H1 (cell line): Measurements from ENCODE around the gene WDFY4. TPM values are rescaled to one million over a fixed set of nuclear protein-coding genes. Genes with fewer than 3 reads are reported as not detected.

ENCODE experiments used
- CTCF ChIA-PET: fragments of 300-600 bp; sonication (Branson Sonifier 250); formaldehyde crosslinking; loops from one replicate; lab custom pipeline; 2021; ENCODE audit not compliant: partially characterized antibody; lab: Charles Lee
- POLR2A ChIA-PET: fragments of 300-600 bp; sonication (Branson Sonifier 250); formaldehyde crosslinking; loops from one replicate; lab custom pipeline; 2021; ENCODE audit warnings: inconsistent platforms; ENCODE audit not compliant: partially characterized antibody; lab: Charles Lee
- DNase-seq, 2 experiments: peaks; one replicate each; pipeline versions ENCODE4 v3.0.0 to v3.0.0-alpha.2; 2010 to 2022; ENCODE audit warnings: low spot score in 2 of 2, low read depth in 1 of 2, mixed read lengths in 1 of 2
- FAIRE-seq: peaks from 2 replicates; lab custom pipeline; 2011; peaks lifted over from hg19 to GRCh38; lab: Jason Lieb, UNC
- H2AFZ ChIP-seq: 2 replicates; pipeline ENCODE4 v1.8.1; 2012; ENCODE audit warnings: low read length, inconsistent platforms
- H2AK5ac ChIP-seq: 2 replicates; pipeline ENCODE4 v1.6.1; 2013; ENCODE audit warnings: low read depth, low read length
- H2BK120ac ChIP-seq: replicated peaks from 2 replicates; pipeline ENCODE3; 2013; ENCODE audit warnings: low read depth, low read length, inconsistent platforms
- H2BK12ac ChIP-seq: 2 replicates; pipeline ENCODE4 v1.6.1; 2013; ENCODE audit warnings: low read depth, low read length
- H2BK15ac ChIP-seq: 2 replicates; pipeline ENCODE4 v1.6.1; 2013; ENCODE audit warnings: low read length
- H2BK20ac ChIP-seq: 2 replicates; pipeline ENCODE4 v1.6.1; 2013; ENCODE audit warnings: low read length
- H2BK5ac ChIP-seq: 2 replicates; pipeline ENCODE4 v1.6.1; 2013; ENCODE audit warnings: low read depth, low read length
- H3K14ac ChIP-seq: 2 replicates; pipeline ENCODE4 v1.6.1; 2013; ENCODE audit warnings: inconsistent platforms; ENCODE audit not compliant: insufficient read length
- H3K18ac ChIP-seq: 2 replicates; pipeline ENCODE4 v1.6.1; 2013; ENCODE audit warnings: low read length; ENCODE audit errors: extremely low read depth
- H3K23ac ChIP-seq: 2 replicates; pipeline ENCODE4 v1.6.1; 2013; ENCODE audit warnings: inconsistent platforms; ENCODE audit not compliant: insufficient read length
- H3K23me2 ChIP-seq: 2 replicates; pipeline ENCODE4 v1.6.1; 2013; ENCODE audit warnings: low read depth, low read length
- H3K27ac ChIP-seq: 2 replicates; pipeline ENCODE4 v1.6.1; 2011; ENCODE audit warnings: low read depth, low read length, inconsistent platforms
- H3K27me3 ChIP-seq, 4 experiments: replicated peaks in 1 of 4; 1 replicate in 1 of 4; 2 replicates in 3 of 4; pipeline versions ENCODE4 v1.6.1 to v1.8.1; 2011 to 2013; ENCODE audit warnings: low read length in 3 of 4, mild to moderate bottlenecking in 3 of 4, inconsistent platforms in 2 of 4, mixed read lengths in 2 of 4, moderate library complexity in 1 of 4; ENCODE audit not compliant: control insufficient read depth in 3 of 4, insufficient read depth in 3 of 4; ENCODE audit errors: extremely low read depth in 1 of 4
- H3K36me3 ChIP-seq, 4 experiments: 2 replicates each; pipeline versions ENCODE4 v1.6.1 to v1.8.1; 2011 to 2013; ENCODE audit warnings: mild to moderate bottlenecking in 4 of 4, low read length in 3 of 4, moderate library complexity in 2 of 4, control low read depth in 1 of 4, inconsistent platforms in 1 of 4; ENCODE audit not compliant: insufficient read depth in 4 of 4, control insufficient read depth in 2 of 4
- H3K4ac ChIP-seq: replicated peaks from 2 replicates; pipeline ENCODE3; 2013; ENCODE audit warnings: low read length, low read depth, mixed read lengths, inconsistent platforms; ENCODE audit not compliant: insufficient read length
- H3K4me1 ChIP-seq, 4 experiments: replicated peaks in 1 of 4; 1 replicate in 1 of 4; 2 replicates in 3 of 4; pipeline versions ENCODE4 v1.6.1 to v1.8.1; 2011 to 2013; ENCODE audit warnings: low read length in 3 of 4, inconsistent platforms in 2 of 4, mixed read lengths in 1 of 4; ENCODE audit not compliant: insufficient read depth in 4 of 4, control insufficient read depth in 3 of 4
- H3K4me2 ChIP-seq, 2 experiments: 2 replicates each; pipeline versions ENCODE4 v1.6.1 to v1.8.1; 2011 to 2013; ENCODE audit warnings: low read depth in 2 of 2, low read length in 2 of 2, control low read depth in 1 of 2, inconsistent platforms in 1 of 2, mild to moderate bottlenecking in 1 of 2; ENCODE audit not compliant: insufficient read depth in 1 of 2
- H3K4me3 ChIP-seq, 4 experiments: fragments of 200-600, 300-600 bp in 1 of 4; sonication (generic), shearing (Covaris generic), sonication (Bioruptor Twin) in 1 of 4; 2 replicates each; pipeline versions ENCODE4 v1.5.1 to v1.8.1; 2011 to 2016; ENCODE audit warnings: low read length in 4 of 4, low read depth in 3 of 4, control low read depth in 2 of 4, inconsistent platforms in 2 of 4, mild to moderate bottlenecking in 2 of 4, mixed read lengths in 1 of 4, moderate library complexity in 1 of 4; ENCODE audit not compliant: insufficient read depth in 2 of 4; ENCODE audit errors: extremely low read depth in 1 of 4
- H3K56ac ChIP-seq: replicated peaks from 2 replicates; pipeline ENCODE3; 2013; ENCODE audit warnings: low read depth, mild to moderate bottlenecking, mixed read lengths, low read length, inconsistent platforms; ENCODE audit not compliant: insufficient read length
- H3K79me1 ChIP-seq: 2 replicates; pipeline ENCODE4 v1.6.1; 2013; ENCODE audit warnings: low read depth, low read length, control low read depth
- H3K79me2 ChIP-seq, 2 experiments: 2 replicates each; pipeline versions ENCODE4 v1.6.1 to v1.8.1; 2012 to 2013; ENCODE audit warnings: low read length in 2 of 2, mild to moderate bottlenecking in 2 of 2, inconsistent platforms in 1 of 2; ENCODE audit not compliant: insufficient read depth in 2 of 2, control insufficient read depth in 1 of 2
- H3K9ac ChIP-seq, 4 experiments: replicated peaks in 1 of 4; 1 replicate in 1 of 4; 2 replicates in 3 of 4; pipeline versions ENCODE4 v1.6.1 to v1.8.1; 2011 to 2013; ENCODE audit warnings: low read depth in 3 of 4, low read length in 3 of 4, control low read depth in 2 of 4, mild to moderate bottlenecking in 2 of 4, moderate library complexity in 2 of 4, inconsistent platforms in 1 of 4; ENCODE audit errors: extremely low read depth in 1 of 4
- H3K9me3 ChIP-seq, 2 experiments: 2 replicates each; pipeline versions ENCODE4 v1.6.1 to v1.8.1; 2012 to 2013; ENCODE audit warnings: mild to moderate bottlenecking in 2 of 2, moderate library complexity in 2 of 2, control low read depth in 1 of 2, inconsistent platforms in 1 of 2, low read depth in 1 of 2, low read length in 1 of 2, mixed read lengths in 1 of 2; ENCODE audit not compliant: insufficient read depth in 2 of 2
- H4K20me1 ChIP-seq, 2 experiments: replicated peaks in 1 of 2; 2 replicates each; pipeline versions ENCODE3 to v1.8.1; 2011 to 2013; ENCODE audit warnings: inconsistent platforms in 2 of 2, low read length in 2 of 2, mild to moderate bottlenecking in 1 of 2; ENCODE audit not compliant: insufficient read depth in 2 of 2, control insufficient read depth in 1 of 2
- H4K5ac ChIP-seq: 2 replicates; pipeline ENCODE4 v1.6.1; 2013; ENCODE audit warnings: low read length, low read depth, mixed read lengths, inconsistent platforms; ENCODE audit not compliant: insufficient read length
- H4K8ac ChIP-seq: 2 replicates; pipeline ENCODE4 v1.8.0; 2013; ENCODE audit warnings: mild to moderate bottlenecking, moderate library complexity, low read length, inconsistent platforms; ENCODE audit not compliant: insufficient read depth; ENCODE audit errors: extremely low read depth
- H4K91ac ChIP-seq: replicated peaks from 2 replicates; pipeline ENCODE3; 2013; ENCODE audit warnings: low read length, mixed read lengths, inconsistent platforms; ENCODE audit not compliant: insufficient read length
- BACH1 ChIP-seq: IDR thresholded peaks from 2 replicates; pipeline ENCODE4 v1.6.1; 2012; ENCODE audit warnings: low read length, improper control_type of control experiment
- BRCA1 ChIP-seq: IDR thresholded peaks from 2 replicates; pipeline ENCODE4 v1.6.1; 2012; ENCODE audit warnings: low read depth, low read length, improper control_type of control experiment
- CEBPB ChIP-seq: IDR thresholded peaks from 2 replicates; pipeline ENCODE4 v1.6.1; 2012; ENCODE audit warnings: low read depth, low read length
- GTF2F1 ChIP-seq: IDR thresholded peaks from 2 replicates; pipeline ENCODE4 v1.6.1; 2012; ENCODE audit warnings: low read depth, low read length, improper control_type of control experiment, borderline replicate concordance
- JUN ChIP-seq: IDR thresholded peaks from 2 replicates; pipeline ENCODE4 v1.6.1; 2011; ENCODE audit warnings: low read depth, mild to moderate bottlenecking, improper control_type of control experiment, low read length
- POLR2AphosphoS5 ChIP-seq: IDR thresholded peaks from 2 replicates; pipeline ENCODE4 v1.6.1; 2011; ENCODE audit warnings: low read depth, low read length
- SAP30 ChIP-seq: fragments of 300-600 bp; sonication (generic); IDR thresholded peaks from 2 replicates; pipeline ENCODE4 v1.7.1; 2012; ENCODE audit warnings: low read length, moderate library complexity, mild to moderate bottlenecking, inconsistent platforms; ENCODE audit not compliant: insufficient read depth, insufficient replicate concordance
- SP4 ChIP-seq: IDR thresholded peaks from 2 replicates; pipeline ENCODE4 v1.6.1; 2012; ENCODE audit warnings: low read length, inconsistent platforms
- SRF ChIP-seq: IDR thresholded peaks from 2 replicates; pipeline ENCODE4 v1.6.1; 2011; ENCODE audit warnings: mild to moderate bottlenecking, low read depth, low read length, moderate library complexity
- TBP ChIP-seq: IDR thresholded peaks from 2 replicates; pipeline ENCODE4 v1.6.1; 2011; ENCODE audit warnings: low read depth, low read length, improper control_type of control experiment
- WGBS, 2 experiments: shearing (Covaris generic) in 1 of 2; methylation state at CpG; one replicate each; pipeline versions ENCODE4 v1.1.6 to v1.1.7; 2013 to 2015; ENCODE audit warnings: low lambda C conversion rate in 2 of 2, mixed read lengths in 2 of 2, inconsistent platforms in 1 of 2, low coverage in 1 of 2, missing lambda C conversion rate in 1 of 2; ENCODE audit not compliant: insufficient replicate concordance in 2 of 2, insufficient coverage in 1 of 2, insufficient read length in 1 of 2; ENCODE audit errors: extremely low coverage in 1 of 2, missing lambda C conversion rate in 1 of 2; 5-methylcytosine and 5-hydroxymethylcytosine counted together
- polyA plus RNA-seq, 7 experiments: library from polyadenylated mRNA; depleted of rRNA in 3 of 7; stranded (reverse) in 5 of 7; unstranded in 2 of 7; fragments of >200 nt in 5 of 7; fragments of 200-250 nt in 2 of 7; gene quantifications; 1 replicate in 5 of 7; 2 replicates in 1 of 7; 4 replicates in 1 of 7; pipeline versions ENCODE4 v1.2.1 to v1.2.3, GENCODE V29; 2011 to 2013; ENCODE audit warnings: missing spikeins in 2 of 7, mixed read lengths in 2 of 7
- total RNA-seq: library from RNA; stranded (reverse); fragmentation: NEBNext Ultra II Directional; extraction: Animal tissue kit (Norgen Biotek cat#: 25700); gene quantifications from 2 replicates; pipeline ENCODE4 v1.2.1, GENCODE V29; 2021
- TF ChIP-seq, protein P1 (sequence below), 3 experiments: IDR thresholded peaks; 1 replicate in 2 of 3; 2 replicates in 1 of 3; pipeline versions ENCODE4 v1.5.1 to v1.6.1; 2011; ENCODE audit warnings: low read length in 3 of 3, mild to moderate bottlenecking in 3 of 3, inconsistent platforms in 2 of 3, low read depth in 1 of 3, moderate library complexity in 1 of 3; ENCODE audit not compliant: insufficient read depth in 1 of 3; ENCODE audit errors: control extremely low read depth in 1 of 3
- TF ChIP-seq, protein P2 (sequence below): IDR thresholded peaks from 2 replicates; pipeline ENCODE4 v1.6.1; 2012; ENCODE audit warnings: inconsistent platforms

Gene WDFY4
- total and polyA plus RNA-seq, 2 of the 8 experiments (the other 6 are each of a cell fraction or from before 2014, with no cell fraction given): not detected

DNA sequence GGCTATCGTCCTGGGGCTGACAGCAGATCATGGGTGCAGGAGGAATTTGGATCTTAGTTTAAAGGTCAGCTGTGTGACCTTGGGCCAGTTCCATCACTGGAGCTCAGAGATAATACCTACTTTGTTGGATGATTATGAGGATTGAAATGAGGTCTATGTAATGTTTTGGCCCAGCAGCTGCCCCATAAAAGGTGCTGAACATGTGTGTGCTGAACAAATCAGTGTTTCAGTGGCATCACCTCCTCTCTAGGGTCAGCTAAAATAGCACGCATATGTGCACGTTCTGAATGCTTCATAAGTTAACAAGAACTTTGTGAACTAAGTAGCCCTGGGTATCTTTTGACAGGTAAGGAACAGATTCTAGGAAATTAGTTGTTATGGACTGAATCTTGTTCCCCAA lies 339.8 kb downstream of the WDFY4 start:
- H2AFZ ChIP-seq: no peak overlapping the region
- no peak overlapping the region for H3K4ac ChIP-seq
- H3K9me3 ChIP-seq: no peaks in the 10 kb centered on the region
- no peaks in the 10 kb centered on the region for H3K79me1 ChIP-seq
- no peak overlapping the region for H3K4me2 ChIP-seq
- POLR2A ChIA-PET: no interaction called here
- 87% methylated on average over 3 of the region's 3 CpGs; no CpG with 5 or more reads in 1 of the 2 experiments for WGBS, 2 experiments
- no peaks in the 10 kb centered on the region for H3K27me3 ChIP-seq
- H3K79me2 ChIP-seq: no peaks in the 10 kb centered on the region
- no peak for DNase-seq
- H3K27ac ChIP-seq: no peak overlapping the region
- no peak for FAIRE-seq
- no peak overlapping the region for H3K14ac ChIP-seq
- H2AK5ac ChIP-seq: no peak overlapping the region
- H3K23me2 ChIP-seq: no peaks in the 10 kb centered on the region
- H3K23ac ChIP-seq: no peak overlapping the region
- TF ChIP-seq CEBPB: no peak
- TF ChIP-seq SP4: no peak
- TF ChIP-seq, protein P1, sequence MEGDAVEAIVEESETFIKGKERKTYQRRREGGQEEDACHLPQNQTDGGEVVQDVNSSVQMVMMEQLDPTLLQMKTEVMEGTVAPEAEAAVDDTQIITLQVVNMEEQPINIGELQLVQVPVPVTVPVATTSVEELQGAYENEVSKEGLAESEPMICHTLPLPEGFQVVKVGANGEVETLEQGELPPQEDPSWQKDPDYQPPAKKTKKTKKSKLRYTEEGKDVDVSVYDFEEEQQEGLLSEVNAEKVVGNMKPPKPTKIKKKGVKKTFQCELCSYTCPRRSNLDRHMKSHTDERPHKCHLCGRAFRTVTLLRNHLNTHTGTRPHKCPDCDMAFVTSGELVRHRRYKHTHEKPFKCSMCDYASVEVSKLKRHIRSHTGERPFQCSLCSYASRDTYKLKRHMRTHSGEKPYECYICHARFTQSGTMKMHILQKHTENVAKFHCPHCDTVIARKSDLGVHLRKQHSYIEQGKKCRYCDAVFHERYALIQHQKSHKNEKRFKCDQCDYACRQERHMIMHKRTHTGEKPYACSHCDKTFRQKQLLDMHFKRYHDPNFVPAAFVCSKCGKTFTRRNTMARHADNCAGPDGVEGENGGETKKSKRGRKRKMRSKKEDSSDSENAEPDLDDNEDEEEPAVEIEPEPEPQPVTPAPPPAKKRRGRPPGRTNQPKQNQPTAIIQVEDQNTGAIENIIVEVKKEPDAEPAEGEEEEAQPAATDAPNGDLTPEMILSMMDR (IDR thresholded peaks at IDR 0.05; ENCODE audit: control extremely low read depth in 1 of 3, insufficient read depth in 1 of 3, low read depth in 1 of 3, low read length in 3 of 3): no peak
- no peak for TF ChIP-seq BRCA1
- TF ChIP-seq SAP30: no peak
- TF ChIP-seq POLR2AphosphoS5: no peak
- TF ChIP-seq SRF: no peak
- no peak for TF ChIP-seq TBP
- TF ChIP-seq, protein P2, sequence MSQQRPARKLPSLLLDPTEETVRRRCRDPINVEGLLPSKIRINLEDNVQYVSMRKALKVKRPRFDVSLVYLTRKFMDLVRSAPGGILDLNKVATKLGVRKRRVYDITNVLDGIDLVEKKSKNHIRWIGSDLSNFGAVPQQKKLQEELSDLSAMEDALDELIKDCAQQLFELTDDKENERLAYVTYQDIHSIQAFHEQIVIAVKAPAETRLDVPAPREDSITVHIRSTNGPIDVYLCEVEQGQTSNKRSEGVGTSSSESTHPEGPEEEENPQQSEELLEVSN: no peak
- TF ChIP-seq JUN: no peak
- TF ChIP-seq GTF2F1: no peak
- no peak for TF ChIP-seq BACH1
- CTCF ChIA-PET: interaction anchor here (1.4 to 2.1 kb wide), 3 partner anchors 14 to 140 kb away, joined by 4 to 5 read pairs (median 4); no protein-coding TSS in a partner anchor
- no peaks in the 10 kb centered on the region for H3K36me3 ChIP-seq
- H4K5ac ChIP-seq: no peak overlapping the region
- no peak overlapping the region for H3K18ac ChIP-seq
- no peak overlapping the region for H2BK5ac ChIP-seq
- no peak overlapping the region for H4K91ac ChIP-seq
- no peaks in the 10 kb centered on the region for H3K4me1 ChIP-seq
- H2BK120ac ChIP-seq: no peak overlapping the region
- no peak overlapping the region for H3K4me3 ChIP-seq
- no peak overlapping the region for H2BK15ac ChIP-seq
- no peak overlapping the region for H4K8ac ChIP-seq
- no peak overlapping the region for H2BK20ac ChIP-seq
- no peaks in the 10 kb centered on the region for H4K20me1 ChIP-seq
- no peak overlapping the region for H2BK12ac ChIP-seq
- H3K9ac ChIP-seq: no peak overlapping the region
- no peak overlapping the region for H3K56ac ChIP-seq
